ENCODE data around the gene PLXNB1.

- TF ChIP-seq POLR2AphosphoS5 (IDR thresholded peaks at IDR 0.05; ENCODE audit: low read depth) (no peak), EZH2 (IDR thresholded peaks at IDR 0.05; ENCODE audit: low read depth, unreplicated experiment) (no peak), EZH2phosphoT487 (IDR thresholded peaks at IDR 0.05; ENCODE audit: unreplicated experiment) (no peak), STAT1 (IDR thresholded peaks at IDR 0.05; ENCODE audit: unreplicated experiment) (no peak), CREB1 (CRISPR knock-in tag; IDR thresholded peaks at IDR 0.05; ENCODE audit: low read depth) (no peak), ZNF331 (CRISPR knock-in tag; IDR thresholded peaks at IDR 0.05; ENCODE audit: low read depth) (no peak), JUNB (IDR thresholded peaks at IDR 0.05; ENCODE audit: unreplicated experiment) (no peak), NANOG (IDR thresholded peaks at IDR 0.05; ENCODE audit: borderline replicate concordance) (no peak), ETS1 (IDR thresholded peaks at IDR 0.05) (no peak)
- TF ChIP-seq, protein P1, sequence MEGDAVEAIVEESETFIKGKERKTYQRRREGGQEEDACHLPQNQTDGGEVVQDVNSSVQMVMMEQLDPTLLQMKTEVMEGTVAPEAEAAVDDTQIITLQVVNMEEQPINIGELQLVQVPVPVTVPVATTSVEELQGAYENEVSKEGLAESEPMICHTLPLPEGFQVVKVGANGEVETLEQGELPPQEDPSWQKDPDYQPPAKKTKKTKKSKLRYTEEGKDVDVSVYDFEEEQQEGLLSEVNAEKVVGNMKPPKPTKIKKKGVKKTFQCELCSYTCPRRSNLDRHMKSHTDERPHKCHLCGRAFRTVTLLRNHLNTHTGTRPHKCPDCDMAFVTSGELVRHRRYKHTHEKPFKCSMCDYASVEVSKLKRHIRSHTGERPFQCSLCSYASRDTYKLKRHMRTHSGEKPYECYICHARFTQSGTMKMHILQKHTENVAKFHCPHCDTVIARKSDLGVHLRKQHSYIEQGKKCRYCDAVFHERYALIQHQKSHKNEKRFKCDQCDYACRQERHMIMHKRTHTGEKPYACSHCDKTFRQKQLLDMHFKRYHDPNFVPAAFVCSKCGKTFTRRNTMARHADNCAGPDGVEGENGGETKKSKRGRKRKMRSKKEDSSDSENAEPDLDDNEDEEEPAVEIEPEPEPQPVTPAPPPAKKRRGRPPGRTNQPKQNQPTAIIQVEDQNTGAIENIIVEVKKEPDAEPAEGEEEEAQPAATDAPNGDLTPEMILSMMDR (conservative IDR thresholded peaks at IDR 0.05; ENCODE audit: low read depth in 2 of 2), result no peak
- TF ChIP-seq, protein P2, sequence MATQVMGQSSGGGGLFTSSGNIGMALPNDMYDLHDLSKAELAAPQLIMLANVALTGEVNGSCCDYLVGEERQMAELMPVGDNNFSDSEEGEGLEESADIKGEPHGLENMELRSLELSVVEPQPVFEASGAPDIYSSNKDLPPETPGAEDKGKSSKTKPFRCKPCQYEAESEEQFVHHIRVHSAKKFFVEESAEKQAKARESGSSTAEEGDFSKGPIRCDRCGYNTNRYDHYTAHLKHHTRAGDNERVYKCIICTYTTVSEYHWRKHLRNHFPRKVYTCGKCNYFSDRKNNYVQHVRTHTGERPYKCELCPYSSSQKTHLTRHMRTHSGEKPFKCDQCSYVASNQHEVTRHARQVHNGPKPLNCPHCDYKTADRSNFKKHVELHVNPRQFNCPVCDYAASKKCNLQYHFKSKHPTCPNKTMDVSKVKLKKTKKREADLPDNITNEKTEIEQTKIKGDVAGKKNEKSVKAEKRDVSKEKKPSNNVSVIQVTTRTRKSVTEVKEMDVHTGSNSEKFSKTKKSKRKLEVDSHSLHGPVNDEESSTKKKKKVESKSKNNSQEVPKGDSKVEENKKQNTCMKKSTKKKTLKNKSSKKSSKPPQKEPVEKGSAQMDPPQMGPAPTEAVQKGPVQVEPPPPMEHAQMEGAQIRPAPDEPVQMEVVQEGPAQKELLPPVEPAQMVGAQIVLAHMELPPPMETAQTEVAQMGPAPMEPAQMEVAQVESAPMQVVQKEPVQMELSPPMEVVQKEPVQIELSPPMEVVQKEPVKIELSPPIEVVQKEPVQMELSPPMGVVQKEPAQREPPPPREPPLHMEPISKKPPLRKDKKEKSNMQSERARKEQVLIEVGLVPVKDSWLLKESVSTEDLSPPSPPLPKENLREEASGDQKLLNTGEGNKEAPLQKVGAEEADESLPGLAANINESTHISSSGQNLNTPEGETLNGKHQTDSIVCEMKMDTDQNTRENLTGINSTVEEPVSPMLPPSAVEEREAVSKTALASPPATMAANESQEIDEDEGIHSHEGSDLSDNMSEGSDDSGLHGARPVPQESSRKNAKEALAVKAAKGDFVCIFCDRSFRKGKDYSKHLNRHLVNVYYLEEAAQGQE (IDR thresholded peaks at IDR 0.05; ENCODE audit: unreplicated experiment), result no peak
- TF ChIP-seq, protein P3, sequence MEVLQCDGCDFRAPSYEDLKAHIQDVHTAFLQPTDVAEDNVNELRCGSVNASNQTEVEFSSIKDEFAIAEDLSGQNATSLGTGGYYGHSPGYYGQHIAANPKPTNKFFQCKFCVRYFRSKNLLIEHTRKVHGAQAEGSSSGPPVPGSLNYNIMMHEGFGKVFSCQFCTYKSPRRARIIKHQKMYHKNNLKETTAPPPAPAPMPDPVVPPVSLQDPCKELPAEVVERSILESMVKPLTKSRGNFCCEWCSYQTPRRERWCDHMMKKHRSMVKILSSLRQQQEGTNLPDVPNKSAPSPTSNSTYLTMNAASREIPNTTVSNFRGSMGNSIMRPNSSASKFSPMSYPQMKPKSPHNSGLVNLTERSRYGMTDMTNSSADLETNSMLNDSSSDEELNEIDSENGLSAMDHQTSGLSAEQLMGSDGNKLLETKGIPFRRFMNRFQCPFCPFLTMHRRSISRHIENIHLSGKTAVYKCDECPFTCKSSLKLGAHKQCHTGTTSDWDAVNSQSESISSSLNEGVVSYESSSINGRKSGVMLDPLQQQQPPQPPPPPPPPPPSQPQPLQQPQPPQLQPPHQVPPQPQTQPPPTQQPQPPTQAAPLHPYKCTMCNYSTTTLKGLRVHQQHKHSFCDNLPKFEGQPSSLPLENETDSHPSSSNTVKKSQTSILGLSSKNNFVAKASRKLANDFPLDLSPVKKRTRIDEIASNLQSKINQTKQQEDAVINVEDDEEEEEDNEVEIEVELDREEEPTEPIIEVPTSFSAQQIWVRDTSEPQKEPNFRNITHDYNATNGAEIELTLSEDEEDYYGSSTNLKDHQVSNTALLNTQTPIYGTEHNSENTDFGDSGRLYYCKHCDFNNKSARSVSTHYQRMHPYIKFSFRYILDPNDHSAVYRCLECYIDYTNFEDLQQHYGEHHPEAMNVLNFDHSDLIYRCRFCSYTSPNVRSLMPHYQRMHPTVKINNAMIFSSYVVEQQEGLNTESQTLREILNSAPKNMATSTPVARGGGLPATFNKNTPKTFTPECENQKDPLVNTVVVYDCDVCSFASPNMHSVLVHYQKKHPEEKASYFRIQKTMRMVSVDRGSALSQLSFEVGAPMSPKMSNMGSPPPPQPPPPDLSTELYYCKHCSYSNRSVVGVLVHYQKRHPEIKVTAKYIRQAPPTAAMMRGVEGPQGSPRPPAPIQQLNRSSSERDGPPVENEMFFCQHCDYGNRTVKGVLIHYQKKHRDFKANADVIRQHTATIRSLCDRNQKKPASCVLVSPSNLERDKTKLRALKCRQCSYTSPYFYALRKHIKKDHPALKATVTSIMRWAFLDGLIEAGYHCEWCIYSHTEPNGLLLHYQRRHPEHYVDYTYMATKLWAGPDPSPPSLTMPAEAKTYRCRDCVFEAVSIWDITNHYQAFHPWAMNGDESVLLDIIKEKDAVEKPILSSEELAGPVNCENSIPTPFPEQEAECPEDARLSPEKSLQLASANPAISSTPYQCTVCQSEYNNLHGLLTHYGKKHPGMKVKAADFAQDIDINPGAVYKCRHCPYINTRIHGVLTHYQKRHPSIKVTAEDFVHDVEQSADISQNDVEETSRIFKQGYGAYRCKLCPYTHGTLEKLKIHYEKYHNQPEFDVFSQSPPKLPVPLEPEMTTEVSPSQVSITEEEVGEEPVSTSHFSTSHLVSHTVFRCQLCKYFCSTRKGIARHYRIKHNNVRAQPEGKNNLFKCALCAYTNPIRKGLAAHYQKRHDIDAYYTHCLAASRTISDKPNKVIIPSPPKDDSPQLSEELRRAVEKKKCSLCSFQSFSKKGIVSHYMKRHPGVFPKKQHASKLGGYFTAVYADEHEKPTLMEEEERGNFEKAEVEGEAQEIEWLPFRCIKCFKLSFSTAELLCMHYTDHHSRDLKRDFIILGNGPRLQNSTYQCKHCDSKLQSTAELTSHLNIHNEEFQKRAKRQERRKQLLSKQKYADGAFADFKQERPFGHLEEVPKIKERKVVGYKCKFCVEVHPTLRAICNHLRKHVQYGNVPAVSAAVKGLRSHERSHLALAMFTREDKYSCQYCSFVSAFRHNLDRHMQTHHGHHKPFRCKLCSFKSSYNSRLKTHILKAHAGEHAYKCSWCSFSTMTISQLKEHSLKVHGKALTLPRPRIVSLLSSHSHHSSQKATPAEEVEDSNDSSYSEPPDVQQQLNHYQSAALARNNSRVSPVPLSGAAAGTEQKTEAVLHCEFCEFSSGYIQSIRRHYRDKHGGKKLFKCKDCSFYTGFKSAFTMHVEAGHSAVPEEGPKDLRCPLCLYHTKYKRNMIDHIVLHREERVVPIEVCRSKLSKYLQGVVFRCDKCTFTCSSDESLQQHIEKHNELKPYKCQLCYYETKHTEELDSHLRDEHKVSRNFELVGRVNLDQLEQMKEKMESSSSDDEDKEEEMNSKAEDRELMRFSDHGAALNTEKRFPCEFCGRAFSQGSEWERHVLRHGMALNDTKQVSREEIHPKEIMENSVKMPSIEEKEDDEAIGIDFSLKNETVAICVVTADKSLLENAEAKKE (CRISPR knock-in tag; IDR thresholded peaks at IDR 0.05), result no peak
These were observed 13.3 kb downstream of the PLXNB1 start for GRCh38 chr3:48416546-48416945.

Data from GM23338 (cell line).